Measurements from ENCODE around the gene HDAC9. TPM values are rescaled to one million over a fixed set of nuclear protein-coding genes. Genes with fewer than 3 reads are reported as not detected.

Gene HDAC9
- total and polyA plus RNA-seq, 4 donors: 2.2 to 41.0 (median 4.1) TPM

GRCh38 chr7:18481776-18482175 lies 13.8 kb upstream of the HDAC9 start:
- Histone ChIP-seq H3K27ac (ENCODE audit: low read depth in 1 of 2, low read length in 1 of 2) (no peak overlapping the region), H3K36me3 (ENCODE audit: control insufficient read depth in 4 of 4, insufficient read depth in 4 of 4, low read length in 4 of 4) (no peaks in the 10 kb centered on the region), H3K4me3 (no peak overlapping the region), H3K27me3 (ENCODE audit: control insufficient read depth in 3 of 3, insufficient read depth in 3 of 3, low read length in 2 of 3) (no peaks in the 10 kb centered on the region), H3K9me3 (ENCODE audit: control insufficient read depth in 4 of 4, insufficient read depth in 3 of 4, low read length in 3 of 4) (no peaks in the 10 kb centered on the region), H3K9ac (ENCODE audit: insufficient read depth in 1 of 2, low read length in 2 of 2) (no peak overlapping the region), H3K4me1 (ENCODE audit: control insufficient read depth in 5 of 5, insufficient read depth in 5 of 5, low read length in 5 of 5) (peaks cover 0 to 2% (median 0%) of the 10 kb centered on the region in 5 donors)
- DNase-seq: no peak
- ATAC-seq (ENCODE audit: insufficient read depth, low FRiP score): no peak
- TF ChIP-seq CTCF (IDR thresholded peaks at IDR 0.05; ENCODE audit: control extremely low read depth, extremely low read depth): no peak
- 97 to 98% methylated on average over 1 of the region's 1 CpG for WGBS, 2 donors

GRCh38 chr7:18488049-18488448 lies 7.5 kb upstream of the HDAC9 start:
- H3K36me3 ChIP-seq (ENCODE audit: control insufficient read depth in 4 of 4, insufficient read depth in 4 of 4, low read length in 4 of 4): no peaks in the 10 kb centered on the region
- peaks cover 0 to 5% (median 0%) of the 10 kb centered on the region in 5 donors for H3K4me1 ChIP-seq (ENCODE audit: control insufficient read depth in 5 of 5, insufficient read depth in 5 of 5, low read length in 5 of 5)
- H3K4me3 ChIP-seq: no peak overlapping the region
- no peak overlapping the region for H3K27ac ChIP-seq (ENCODE audit: low read depth in 1 of 2, low read length in 1 of 2)
- WGBS, 2 donors: 92 to 94% methylated on average over 1 of the region's 1 CpG
- H3K9me3 ChIP-seq (ENCODE audit: control insufficient read depth in 4 of 4, insufficient read depth in 3 of 4, low read length in 3 of 4): no peaks in the 10 kb centered on the region
- no peak for ATAC-seq (ENCODE audit: insufficient read depth, low FRiP score)
- no peak for TF ChIP-seq CTCF (IDR thresholded peaks at IDR 0.05; ENCODE audit: control extremely low read depth, extremely low read depth)
- no peak overlapping the region for H3K9ac ChIP-seq (ENCODE audit: insufficient read depth in 1 of 2, low read length in 2 of 2)
- DNase-seq: no peak
- no peaks in the 10 kb centered on the region for H3K27me3 ChIP-seq (ENCODE audit: control insufficient read depth in 3 of 3, insufficient read depth in 3 of 3, low read length in 2 of 3)

- no peak for DNase-seq
- H3K27me3 ChIP-seq (ENCODE audit: control insufficient read depth in 3 of 3, insufficient read depth in 3 of 3, low read length in 2 of 3): no peaks in the 10 kb centered on the region
- H3K4me3 ChIP-seq: no peak overlapping the region
- no peak for TF ChIP-seq CTCF (IDR thresholded peaks at IDR 0.05; ENCODE audit: control extremely low read depth, extremely low read depth)
- WGBS, 2 donors: 96 to 99% methylated on average over 2 of the region's 2 CpGs
- ATAC-seq (ENCODE audit: insufficient read depth, low FRiP score): no peak
- no peak overlapping the region for H3K27ac ChIP-seq (ENCODE audit: low read depth in 1 of 2, low read length in 1 of 2)
- H3K9ac ChIP-seq (ENCODE audit: insufficient read depth in 1 of 2, low read length in 2 of 2): no peak overlapping the region
- no peaks in the 10 kb centered on the region for H3K9me3 ChIP-seq (ENCODE audit: control insufficient read depth in 4 of 4, insufficient read depth in 3 of 4, low read length in 3 of 4)
- no peaks in the 10 kb centered on the region for H3K36me3 ChIP-seq (ENCODE audit: control insufficient read depth in 4 of 4, insufficient read depth in 4 of 4, low read length in 4 of 4)
- peaks cover 0 to 5% (median 0%) of the 10 kb centered on the region in 5 donors for H3K4me1 ChIP-seq (ENCODE audit: control insufficient read depth in 5 of 5, insufficient read depth in 5 of 5, low read length in 5 of 5)
Observed at GRCh38 chr7:18489624-18490023, 5.9 kb upstream of the HDAC9 start.

- WGBS, 2 donors: 61 to 78% methylated on average over 6 of the region's 6 CpGs
- peaks cover 0 to 9% (median 2%) of the 10 kb centered on the region in 5 donors for H3K4me1 ChIP-seq (ENCODE audit: control insufficient read depth in 5 of 5, insufficient read depth in 5 of 5, low read length in 5 of 5)
- no peak overlapping the region for H3K9ac ChIP-seq (ENCODE audit: insufficient read depth in 1 of 2, low read length in 2 of 2)
- no peak overlapping the region for H3K4me3 ChIP-seq
- ATAC-seq (ENCODE audit: insufficient read depth, low FRiP score): no peak
- H3K27ac ChIP-seq (ENCODE audit: low read depth in 1 of 2, low read length in 1 of 2): no peak overlapping the region
- no peak for DNase-seq
- TF ChIP-seq CTCF (IDR thresholded peaks at IDR 0.05; ENCODE audit: control extremely low read depth, extremely low read depth): no peak
- H3K36me3 ChIP-seq (ENCODE audit: control insufficient read depth in 4 of 4, insufficient read depth in 4 of 4, low read length in 4 of 4): no peaks in the 10 kb centered on the region
- no peaks in the 10 kb centered on the region for H3K27me3 ChIP-seq (ENCODE audit: control insufficient read depth in 3 of 3, insufficient read depth in 3 of 3, low read length in 2 of 3)
- H3K9me3 ChIP-seq (ENCODE audit: control insufficient read depth in 4 of 4, insufficient read depth in 3 of 4, low read length in 3 of 4): no peaks in the 10 kb centered on the region
Observed at GRCh38 chr7:18491871-18492270, 3.7 kb upstream of the HDAC9 start.
